GM12878 (cell line): ENCODE data around the gene OR2T3.
"Not testable (repeated sequence)": the region's sequence is repeated elsewhere in the genome, so short reads cannot be mapped to it uniquely, and the experiment has no call there.

ENCODE experiments used
- ETV6 ChIP-seq, 2 experiments: fragments of 450-650 bp in 1 of 2; IDR thresholded peaks in 1 of 2; conservative IDR thresholded peaks in 1 of 2; 2 replicates each; pipeline ENCODE4 v1.6.1; 2014; ENCODE audit warnings: antibody characterized with exemption in 1 of 2, borderline replicate concordance in 1 of 2, low read depth in 1 of 2, mild to moderate bottlenecking in 1 of 2, moderate library complexity in 1 of 2
- MYC ChIP-seq: IDR thresholded peaks from 2 replicates; pipeline ENCODE4 v1.6.1; 2011; ENCODE audit warnings: mild to moderate bottlenecking, low read length, moderate library complexity, inconsistent platforms; ENCODE audit not compliant: insufficient read depth, insufficient replicate concordance, insufficient read length, severe bottlenecking
- POLR2A ChIP-seq: IDR thresholded peaks from 2 replicates; pipeline ENCODE4 v1.6.1; 2011; ENCODE audit warnings: low read depth, mild to moderate bottlenecking, low read length
- REST ChIP-seq: IDR thresholded peaks from 2 replicates; pipeline ENCODE4 v1.6.1; 2012; ENCODE audit warnings: mild to moderate bottlenecking, low read depth, low read length

- not testable (repeated sequence) for TF ChIP-seq REST; MYC; ETV6 (conservative IDR thresholded peaks at IDR 0.05 in 1 of 2, IDR thresholded peaks at IDR 0.05 in 1 of 2; ENCODE audit: borderline replicate concordance in 1 of 2, low read depth in 1 of 2); POLR2A
Observed at GRCh38 chr1:248433811-248434415, 39.2 kb upstream of the OR2T3 start.
